ENCODE results near the gene SPATA31C1. TPM values are rescaled to one million over a fixed set of nuclear protein-coding genes. Genes with fewer than 3 reads are reported as not detected.

SPATA31C1 gene
- total RNA-seq, 1 experiment from 2014 or later = 0.15 TPM

DNA sequence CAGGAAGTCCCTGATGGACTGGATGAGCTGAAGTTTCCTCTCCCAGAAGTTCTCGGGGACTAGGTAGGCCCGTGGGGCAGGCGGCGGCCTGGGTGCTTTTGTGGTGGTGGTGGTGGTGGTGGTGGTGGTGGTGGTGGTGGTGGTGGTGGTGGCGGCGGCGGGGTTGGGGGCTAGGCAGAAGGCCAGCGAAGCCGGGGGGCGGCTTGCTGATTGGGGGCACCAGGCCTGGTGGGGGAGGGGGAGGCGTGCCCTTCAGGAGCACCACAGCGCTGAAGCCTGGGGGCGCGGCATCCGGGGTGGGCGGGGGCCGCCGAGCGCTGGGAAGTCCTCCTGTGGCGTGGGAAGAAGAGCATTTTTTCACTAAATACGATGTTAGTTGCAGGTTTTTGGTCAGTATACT, 26.9 kb downstream of the SPATA31C1 start:
- Histone ChIP-seq H3K9me3 (ENCODE audit: control insufficient read depth, low read depth, low read length) (no peaks in the 10 kb centered on the region), H3T11ph (ENCODE audit: low read length) (no peak overlapping the region), H2BK15ac (ENCODE audit: low read depth, low read length) (no peak overlapping the region), H3K4ac (ENCODE audit: low read depth, low read length) (no peak overlapping the region), H3K27me3 (ENCODE audit: insufficient read depth, low read length) (no peaks in the 10 kb centered on the region), H3K4me1 (ENCODE audit: insufficient read depth, low read length) (no peaks in the 10 kb centered on the region), H3K79me1 (ENCODE audit: insufficient read depth, low read depth, low read length, poor library complexity, severe bottlenecking) (no peaks in the 10 kb centered on the region), H3K4me2 (ENCODE audit: insufficient read depth, insufficient read length, low read length) (no peak overlapping the region), H3K79me2 (ENCODE audit: insufficient read depth, low read length) (no peaks in the 10 kb centered on the region), H2BK5ac (ENCODE audit: insufficient read length, low read length) (no peak overlapping the region), H3K23ac (ENCODE audit: insufficient read length, low read depth, low read length) (no peak overlapping the region), H4K8ac (replicated peaks; ENCODE audit: insufficient read length, low read depth, low read length) (no peak overlapping the region), H3K14ac (ENCODE audit: insufficient read depth, low read length) (no peak overlapping the region), H3K18ac (ENCODE audit: insufficient read length, low read depth, low read length) (no peak overlapping the region), H2AFZ (ENCODE audit: low read length) (no peak overlapping the region), H3K56ac (ENCODE audit: insufficient read length, low read depth, low read length) (no peak overlapping the region), H2BK20ac (ENCODE audit: low read depth, low read length, poor library complexity, severe bottlenecking) (no peak overlapping the region), H2BK12ac (ENCODE audit: insufficient read length, low read depth, low read length) (no peak overlapping the region), H3K27ac (ENCODE audit: insufficient read length, low read depth, low read length) (no peak overlapping the region), H2BK120ac (ENCODE audit: low read depth, low read length, poor library complexity, severe bottlenecking) (no peak overlapping the region), H3K9ac (ENCODE audit: extremely low read depth, insufficient read length, low read length) (no peak overlapping the region), H4K5ac (ENCODE audit: insufficient read length, low read depth, low read length) (no peak overlapping the region), H2AK5ac (ENCODE audit: insufficient read length, low read length) (no peak overlapping the region), H3K23me2 (ENCODE audit: insufficient read length, low read depth, low read length, poor library complexity, severe bottlenecking) (no peaks in the 10 kb centered on the region), H4K91ac (ENCODE audit: insufficient read length, low read depth, low read length) (no peak overlapping the region), H4K20me1 (ENCODE audit: control insufficient read depth, insufficient read depth, insufficient read length) (no peaks in the 10 kb centered on the region)
- no peak overlapping the region for H3K27ac Mint-ChIP-seq
- no CpG with 5 or more reads among the region's 21 CpGs for WGBS (ENCODE audit: extremely low coverage, insufficient read length, low lambda C conversion rate)
- no peak overlapping the region for H3K4me3 Mint-ChIP-seq
- no peaks in the 10 kb centered on the region for H3K4me1 Mint-ChIP-seq
- DNase-seq = no peak
- H3K27me3 Mint-ChIP-seq (ENCODE audit: low read depth) = peaks cover 5% of the 10 kb centered on the region
- no peaks in the 10 kb centered on the region for H3K9me3 Mint-ChIP-seq
- TF ChIP-seq CTCF (conservative IDR thresholded peaks at IDR 0.05) = no peak
- no peaks in the 10 kb centered on the region for H3K36me3 Mint-ChIP-seq (ENCODE audit: insufficient read depth in 1 of 3, low read depth in 3 of 3)

All from H9 (cell line).